SU-DHL-6 (cell line): ENCODE measurements around the gene TPRX1.

Source experiments
- CTCF ChIP-seq: fragments of 200-600 bp; sonication (generic); IDR thresholded peaks from one replicate; pipeline ENCODE4 v1.5.1; 2017; ENCODE audit warnings: antibody characterized with exemption, mild to moderate bottlenecking, low read length, moderate library complexity; ENCODE audit not compliant: insufficient read depth, poor library complexity, severe bottlenecking
- EZH2phosphoT487 ChIP-seq: fragments of 200-600 bp; sonication (generic), shearing (Covaris generic); conservative IDR thresholded peaks from 2 replicates; pipeline ENCODE4 v1.6.1; 2018; ENCODE audit warnings: mild to moderate bottlenecking, antibody characterized with exemption, low read length, moderate library complexity, mixed read lengths

DNA sequence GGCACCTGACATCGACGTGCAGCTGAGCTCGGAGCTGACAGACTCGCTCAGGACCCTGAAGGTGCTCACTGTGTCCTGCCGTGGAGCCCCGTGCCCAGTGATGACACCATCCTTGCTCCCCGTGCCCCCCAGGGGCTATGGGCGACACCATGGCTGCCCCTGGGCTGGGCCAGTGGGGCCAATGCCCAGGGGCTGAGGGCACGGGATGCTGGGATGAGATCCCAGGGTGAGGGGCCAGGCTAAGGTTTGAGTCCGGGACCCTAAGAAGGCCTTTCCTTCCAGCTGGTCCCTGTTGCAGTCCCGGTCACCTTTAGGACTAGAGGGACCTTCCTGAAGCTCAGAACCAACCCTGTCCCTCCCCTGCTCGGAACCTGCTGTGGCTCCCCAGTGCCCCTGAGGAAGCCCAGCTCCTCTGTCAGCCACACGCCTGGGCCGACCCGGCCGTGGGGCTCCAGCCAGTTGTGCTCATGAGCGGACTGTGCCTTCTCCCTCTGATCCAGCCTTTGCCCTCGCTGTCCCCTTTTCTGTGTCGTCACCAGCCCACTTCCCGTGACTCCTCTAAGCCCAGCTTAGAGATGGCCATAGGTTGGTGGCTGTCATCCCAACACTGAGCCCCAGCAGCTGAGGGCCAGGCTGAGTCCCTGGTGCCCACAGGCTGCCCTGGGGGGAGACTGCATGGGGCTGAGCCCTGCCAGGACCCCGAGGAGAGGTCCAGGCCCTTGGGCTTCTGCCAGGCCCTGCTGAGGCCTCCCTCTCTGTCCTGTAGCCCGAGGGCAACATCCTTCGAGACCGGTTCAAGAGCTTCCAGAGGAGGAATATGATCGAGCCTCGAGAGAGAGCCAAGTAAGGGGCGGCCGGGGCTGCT is 48.4 kb downstream of the TPRX1 start:
- TF ChIP-seq EZH2phosphoT487 (no peak), CTCF (no peak)
